Small intestine (tissue), 7 donors: Measurements from ENCODE around the gene KCMF1. TPM values are rescaled to one million over a fixed set of nuclear protein-coding genes. Genes with fewer than 3 reads are reported as not detected.
A peak's percentile ranks its signal among the peaks of the same experiment; 100 is the strongest.

Experiments used
- DNase-seq, 2 donors: peaks; one replicate each; pipeline versions ENCODE4 v3.0.0 to v3.0.0-alpha.2; 2013
- FAIRE-seq: peaks from 2 replicates; lab custom pipeline; 2012; peaks lifted over from hg19 to GRCh38; lab: Jason Lieb, UNC
- H3K27ac ChIP-seq, 3 donors: one replicate each; pipeline ENCODE4 v1.5.1; 2013; ENCODE audit warnings: low read length in 2 of 3, mild to moderate bottlenecking in 2 of 3, control low read depth in 1 of 3, inconsistent platforms in 1 of 3, low read depth in 1 of 3, moderate library complexity in 1 of 3
- H3K27me3 ChIP-seq, 3 donors: one replicate each; pipeline ENCODE4 v1.6.1; 2013; ENCODE audit warnings: low read length in 3 of 3, inconsistent platforms in 1 of 3; ENCODE audit not compliant: control insufficient read depth in 3 of 3, insufficient read depth in 3 of 3
- H3K36me3 ChIP-seq, 3 donors: one replicate each; pipeline ENCODE4 v1.6.1; 2013; ENCODE audit warnings: low read length in 3 of 3, inconsistent platforms in 1 of 3, low read depth in 1 of 3, mild to moderate bottlenecking in 1 of 3, moderate library complexity in 1 of 3; ENCODE audit not compliant: control insufficient read depth in 3 of 3, insufficient read depth in 2 of 3
- H3K4me1 ChIP-seq, 3 donors: one replicate each; pipeline ENCODE4 v1.6.1; 2013; ENCODE audit warnings: low read length in 2 of 3, inconsistent platforms in 1 of 3, low read depth in 1 of 3, mild to moderate bottlenecking in 1 of 3, moderate library complexity in 1 of 3; ENCODE audit not compliant: control insufficient read depth in 3 of 3, insufficient read depth in 2 of 3
- H3K4me3 ChIP-seq, 3 donors: one replicate each; pipeline ENCODE4 v1.5.1; 2013; ENCODE audit warnings: low read length in 3 of 3, control low read depth in 1 of 3, inconsistent platforms in 1 of 3, low read depth in 1 of 3, mild to moderate bottlenecking in 1 of 3, moderate library complexity in 1 of 3
- H3K9me3 ChIP-seq, 2 donors: one replicate each; pipeline ENCODE4 v1.6.1; 2013; ENCODE audit warnings: low read depth in 1 of 2, low read length in 1 of 2; ENCODE audit not compliant: control insufficient read depth in 2 of 2, insufficient read depth in 1 of 2
- WGBS, 3 donors: extraction: QIAGEN DNeasy Blood & Tissue Kit; methylation state at CpG; one replicate each; pipeline ENCODE4 v1.1.7; 2013; 5-methylcytosine and 5-hydroxymethylcytosine counted together
- polyA plus RNA-seq, 4 donors: library from polyadenylated mRNA; stranded (reverse) in 3 of 4; unstranded in 1 of 4; fragments of 200-250 nt in 3 of 4; fragments of 120-200 nt in 1 of 4; gene quantifications; one replicate each; pipeline versions ENCODE4 v1.2.1 to v1.2.3, GENCODE V29; 2013
- donor health status: healthy with polysubstance abuse.
- donor health status: control.
- donor health status: control.
- donor health status: Bipolar disorder and iron deficiency.
- donor health status: healthy.

KCMF1 gene
- polyA plus RNA-seq, 4 donors: 31.9 to 58.9 (median 44.8) TPM

- 93 to 96% (median 95%) methylated on average over 7 of the region's 7 CpGs for WGBS, 3 donors
- DNase-seq: no peak
Observed at GRCh38 chr2:84966731-84967130, 4.2 kb upstream of the KCMF1 start.

GRCh38 chr2:84969511-84970209 lies 1.3 kb upstream of the KCMF1 start:
- WGBS, 3 donors: 0 to 3% (median 1%) methylated on average over 10 of the region's 10 CpGs

More at GRCh38 chr2:84966731-84967130, 4.2 kb upstream of the KCMF1 start:
- peaks cover 0 to 16% (median 2%) of the 10 kb centered on the region in 3 donors for H3K4me1 ChIP-seq
- no peaks in the 10 kb centered on the region for H3K9me3 ChIP-seq
- no peak for FAIRE-seq
- peaks cover 0 to 19% (median 0%) of the 10 kb centered on the region in 3 donors for H3K36me3 ChIP-seq
- H3K27ac ChIP-seq: no peak overlapping the region
- no peak overlapping the region for H3K4me3 ChIP-seq
- H3K27me3 ChIP-seq: no peaks in the 10 kb centered on the region

GRCh38 chr2:84970210-84970867 lies 622 bp upstream of the KCMF1 start:
- Histone ChIP-seq H3K36me3 (peaks cover 0 to 13% (median 0%) of the 10 kb centered on the region in 3 donors), H3K27ac (peak overlapping the region; percentile 96 to 100 (median 98)), H3K27me3 (no peaks in the 10 kb centered on the region), H3K4me3 (peak overlapping the region; percentile 93 to 95 (median 93)), H3K4me1 (peaks cover 4 to 10% (median 5%) of the 10 kb centered on the region in 3 donors), H3K9me3 (no peaks in the 10 kb centered on the region)
- peak; percentile 55 to 87 for DNase-seq
- 0 to 1% (median 0%) methylated on average over 38 to 65 of the region's 65 CpGs for WGBS, 3 donors
- FAIRE-seq: no peak

More at GRCh38 chr2:84969511-84970209, 1.3 kb upstream of the KCMF1 start:
- Histone ChIP-seq H3K4me3 (peak overlapping the region; percentile 93 to 95 (median 93)), H3K36me3 (peaks cover 0 to 14% (median 0%) of the 10 kb centered on the region in 3 donors), H3K27ac (peak overlapping the region; percentile 96 to 100 (median 98)), H3K9me3 (no peaks in the 10 kb centered on the region), H3K4me1 (peaks cover 2 to 10% (median 5%) of the 10 kb centered on the region in 3 donors), H3K27me3 (no peaks in the 10 kb centered on the region)
- peak; percentile 52 to 66 for DNase-seq
- no peak for FAIRE-seq

- peak overlapping the region; percentile 74 to 100 (median 99) for H3K27ac ChIP-seq
- DNase-seq (peak; percentile 63 to 79), FAIRE-seq (no peak)
- H3K27me3 ChIP-seq: no peaks in the 10 kb centered on the region
- WGBS, 3 donors: 0 to 1% (median 1%) methylated on average over 27 to 99 of the region's 99 CpGs
- H3K9me3 ChIP-seq: no peaks in the 10 kb centered on the region
- peaks cover 4 to 10% (median 5%) of the 10 kb centered on the region in 3 donors for H3K4me1 ChIP-seq
- peak overlapping the region; percentile 56 to 95 (median 93) for H3K4me3 ChIP-seq
- peaks cover 0 to 7% (median 0%) of the 10 kb centered on the region in 3 donors for H3K36me3 ChIP-seq
Observed at GRCh38 chr2:84971510-84972206, 697 bp downstream of the KCMF1 start.

- DNase-seq (no peak), FAIRE-seq (no peak)
- Histone ChIP-seq H3K9me3 (no peaks in the 10 kb centered on the region), H3K27ac (peak overlapping the region; percentile 74 to 100 (median 99)), H3K27me3 (no peaks in the 10 kb centered on the region), H3K4me1 (peaks cover 5 to 10% (median 5%) of the 10 kb centered on the region in 3 donors), H3K36me3 (peaks cover 0 to 5% (median 0%) of the 10 kb centered on the region in 3 donors), H3K4me3 (peak overlapping the region; percentile 56 to 95 (median 93))
- WGBS, 3 donors: 2 to 9% (median 2%) methylated on average over 11 of the region's 11 CpGs
Observed at GRCh38 chr2:84972207-84972783, 1.3 kb downstream of the KCMF1 start.

- H3K9me3 ChIP-seq: no peaks in the 10 kb centered on the region
- 4 to 10% (median 4%) methylated on average over 4 of the region's 4 CpGs for WGBS, 3 donors
- H3K36me3 ChIP-seq: peaks cover 0 to 8% (median 0%) of the 10 kb centered on the region in 3 donors
- peaks cover 5 to 10% (median 5%) of the 10 kb centered on the region in 3 donors for H3K4me1 ChIP-seq
- peak overlapping the region; percentile 32 to 74 (median 44) for H3K27ac ChIP-seq
- H3K4me3 ChIP-seq: peak overlapping the region in 2 of 3 donors; percentile 56 to 95
- DNase-seq: peak; percentile 15 to 35
- no peaks in the 10 kb centered on the region for H3K27me3 ChIP-seq
- FAIRE-seq: no peak
Observed at GRCh38 chr2:84972932-84973331, 2.0 kb downstream of the KCMF1 start.

GRCh38 chr2:84980263-84980983 lies 9.5 kb downstream of the KCMF1 start:
- peaks cover 0 to 2% (median 0%) of the 10 kb centered on the region in 3 donors for H3K4me1 ChIP-seq
- no peak for FAIRE-seq

More at GRCh38 chr2:84980263-84980983, 9.5 kb downstream of the KCMF1 start:
- no peak for DNase-seq
- H3K4me3 ChIP-seq: no peak overlapping the region
- no peaks in the 10 kb centered on the region for H3K9me3 ChIP-seq
- 85 to 88% (median 87%) methylated on average over 6 of the region's 6 CpGs for WGBS, 3 donors
- no peaks in the 10 kb centered on the region for H3K27me3 ChIP-seq
- peak overlapping the region in 1 of 3 donors; percentile 0 for H3K27ac ChIP-seq
- H3K36me3 ChIP-seq: peaks cover 0 to 18% (median 0%) of the 10 kb centered on the region in 3 donors
